Body of pancreas (tissue), 4 donors: ENCODE data around the gene TMEM235. TPM values are rescaled to one million over a fixed set of nuclear protein-coding genes. Genes with fewer than 3 reads are reported as not detected.
A peak's percentile ranks its signal among the peaks of the same experiment; 100 is the strongest.

Experiments
- ATAC-seq: fragments of 150-250 bp; one replicate; pipeline ENCODE4 v1.9.1; 2016
- DNase-seq, 4 donors: peaks; one replicate each; pipeline ENCODE4 v3.0.0-alpha.2; 2019
- H3K27ac ChIP-seq, 4 donors: fragments of 200-600 bp; sonication (generic); 1 replicate in 3 of 4; 2 replicates in 1 of 4; pipeline versions ENCODE4 v1.5.1 to v1.6.1; 2016 to 2019; ENCODE audit warnings: mild to moderate bottlenecking in 1 of 4, mixed read lengths in 1 of 4, moderate library complexity in 1 of 4
- H3K27me3 ChIP-seq, 2 donors: fragments of 200-600 bp; sonication (generic); one replicate each; pipeline ENCODE4 v1.6.0; 2016; ENCODE audit warnings: mild to moderate bottlenecking in 1 of 2
- H3K36me3 ChIP-seq, 2 donors: fragments of 200-600 bp; sonication (generic); replicated peaks in 1 of 2; 2 replicates each; pipeline ENCODE4 v1.5.1; 2016; ENCODE audit warnings: low read depth in 2 of 2; ENCODE audit not compliant: insufficient read depth in 1 of 2
- H3K4me1 ChIP-seq: fragments of 200-600 bp; sonication (generic); one replicate; pipeline ENCODE4 v1.6.0; 2016
- H3K4me3 ChIP-seq, 2 donors: fragments of 200-600 bp; sonication (generic); 1 replicate in 1 of 2; 2 replicates in 1 of 2; pipeline ENCODE4 v1.5.1; 2016 to 2019
- H3K9me3 ChIP-seq, 3 donors: fragments of 200-600 bp; sonication (generic); 1 replicate in 2 of 3; 2 replicates in 1 of 3; pipeline ENCODE4 v1.5.1; 2016
- CTCF ChIP-seq, 7 experiments: fragments of 450-650 bp in 4 of 7; fragments of 200-600 bp in 3 of 7; sonication (generic) in 3 of 7; IDR thresholded peaks; one replicate each; pipeline ENCODE4 v1.5.1; 2016 to 2019; ENCODE audit warnings: antibody characterized with exemption in 7 of 7
- POLR2A ChIP-seq, 3 donors: fragments of 450-650 bp; IDR thresholded peaks; one replicate each; pipeline ENCODE4 v1.6.1; 2016; ENCODE audit warnings: antibody characterized with exemption in 3 of 3, mild to moderate bottlenecking in 2 of 3
- WGBS, 2 donors: methylation state at CpG; one replicate each; pipeline ENCODE4 v1.1.5; 2017; 5-methylcytosine and 5-hydroxymethylcytosine counted together
- intact Hi-C: fragments of 100-400 bp; cut with DNase I; formaldehyde crosslinking; loops from one replicate; pipeline ENCODE4 v1.15.1; 2023
- total RNA-seq, 2 donors: library from RNA; depleted of rRNA; stranded (reverse); fragments of >200 nt; gene quantifications; one replicate each; pipeline ENCODE4 v1.1.0, GENCODE V29; 2016

The TMEM235 gene
- total RNA-seq, 2 donors from 2014 or later = not detected

GRCh38 chr17:78197147-78197832, 34.1 kb upstream of the TMEM235 start:
- ATAC-seq = no peak

GRCh38 chr17:78200451-78200850, 31.0 kb upstream of the TMEM235 start:
- TF ChIP-seq POLR2A (IDR thresholded peaks at IDR 0.05) (no peak), CTCF (IDR thresholded peaks at IDR 0.05) (no peak)
- ATAC-seq (no peak), DNase-seq (no peak)
- H3K4me1 ChIP-seq = peaks cover 48% of the 10 kb centered on the region
- 92 to 94% methylated on average over 6 of the region's 6 CpGs for WGBS, 2 donors
- peaks cover 0 to 10% of the 10 kb centered on the region in 2 donors for H3K36me3 ChIP-seq
- no peaks in the 10 kb centered on the region for H3K9me3 ChIP-seq
- H3K4me3 ChIP-seq = no peak overlapping the region
- intact Hi-C loops = no loop called here
- H3K27me3 ChIP-seq = no peaks in the 10 kb centered on the region
- no peak overlapping the region for H3K27ac ChIP-seq

More at GRCh38 chr17:78197147-78197832, 34.1 kb upstream of the TMEM235 start:
- Histone ChIP-seq H3K9me3 (no peaks in the 10 kb centered on the region), H3K36me3 (peaks cover 0 to 4% of the 10 kb centered on the region in 2 donors), H3K4me3 (no peak overlapping the region), H3K27me3 (no peaks in the 10 kb centered on the region), H3K27ac (peak overlapping the region; percentile 45 to 92 (median 88)), H3K4me1 (peaks cover 48% of the 10 kb centered on the region)
- DNase-seq = peak in 3 of 4 donors; percentile 56 to 76 (median 69)
- no peak for TF ChIP-seq CTCF (IDR thresholded peaks at IDR 0.05)
- TF ChIP-seq POLR2A (IDR thresholded peaks at IDR 0.05) = no peak
- intact Hi-C loops = no loop called here
- WGBS, 2 donors = 34 to 52% methylated on average over 9 of the region's 9 CpGs

- ATAC-seq (no peak), DNase-seq (no peak)
- intact Hi-C loops = no loop called here
- H3K27ac ChIP-seq = no peak overlapping the region
- 85 to 99% methylated on average over 8 of the region's 8 CpGs for WGBS, 2 donors
- peaks cover 30% of the 10 kb centered on the region for H3K4me1 ChIP-seq
- peaks cover 0 to 10% of the 10 kb centered on the region in 2 donors for H3K36me3 ChIP-seq
- H3K4me3 ChIP-seq = no peak overlapping the region
- H3K9me3 ChIP-seq = no peaks in the 10 kb centered on the region
- TF ChIP-seq CTCF (IDR thresholded peaks at IDR 0.05) = no peak
- no peak for TF ChIP-seq POLR2A (IDR thresholded peaks at IDR 0.05)
- no peaks in the 10 kb centered on the region for H3K27me3 ChIP-seq
Measured at GRCh38 chr17:78202666-78203065, 28.8 kb upstream of the TMEM235 start.

- peaks cover 11% of the 10 kb centered on the region for H3K4me1 ChIP-seq
- H3K36me3 ChIP-seq = peaks cover 0 to 10% of the 10 kb centered on the region in 2 donors
- H3K27ac ChIP-seq = no peak overlapping the region
- no peak for DNase-seq
- H3K9me3 ChIP-seq = no peaks in the 10 kb centered on the region
- H3K4me3 ChIP-seq = no peak overlapping the region
- no peaks in the 10 kb centered on the region for H3K27me3 ChIP-seq
- 90 to 91% methylated on average over 17 to 21 of the region's 22 CpGs for WGBS, 2 donors
- peak; percentile 11 for ATAC-seq
- TF ChIP-seq CTCF (IDR thresholded peaks at IDR 0.05) (no peak), POLR2A (IDR thresholded peaks at IDR 0.05) (no peak)
- intact Hi-C loops = no loop called here
Measured at GRCh38 chr17:78204387-78205123, 26.9 kb upstream of the TMEM235 start.
